SK-N-MC (cell line): ENCODE data around the gene RS1.

Experiments
- EZH2 ChIP-seq: fragments of 200-600 bp; sonication (generic); IDR thresholded peaks from one replicate; pipeline ENCODE4 v1.6.1; 2017; ENCODE audit warnings: antibody characterized with exemption
- FOXP2 ChIP-seq: optimal IDR thresholded peaks from 2 replicates; pipeline ENCODE3; 2011; ENCODE audit warnings: mild to moderate bottlenecking, moderate library complexity; ENCODE audit not compliant: insufficient read depth; ENCODE audit errors: extremely low read length, control extremely low read depth
- POLR2AphosphoS5 ChIP-seq: IDR thresholded peaks from 2 replicates; pipeline ENCODE4 v1.6.1; 2012; ENCODE audit warnings: mild to moderate bottlenecking, low read depth, low read length, borderline replicate concordance

GRCh38 chrX:18624599-18624998 is 47.3 kb downstream of the RS1 start:
- TF ChIP-seq POLR2AphosphoS5 (no peak), EZH2 (no peak), FOXP2 (no peak)
